ENCODE measurements around the gene GARRE1.
A peak's percentile ranks its signal among the peaks of the same experiment; 100 is the strongest.
"Not testable (repeated sequence)": the region's sequence is repeated elsewhere in the genome, so short reads cannot be mapped to it uniquely, and the experiment has no call there.

GARRE1 gene, protein sequence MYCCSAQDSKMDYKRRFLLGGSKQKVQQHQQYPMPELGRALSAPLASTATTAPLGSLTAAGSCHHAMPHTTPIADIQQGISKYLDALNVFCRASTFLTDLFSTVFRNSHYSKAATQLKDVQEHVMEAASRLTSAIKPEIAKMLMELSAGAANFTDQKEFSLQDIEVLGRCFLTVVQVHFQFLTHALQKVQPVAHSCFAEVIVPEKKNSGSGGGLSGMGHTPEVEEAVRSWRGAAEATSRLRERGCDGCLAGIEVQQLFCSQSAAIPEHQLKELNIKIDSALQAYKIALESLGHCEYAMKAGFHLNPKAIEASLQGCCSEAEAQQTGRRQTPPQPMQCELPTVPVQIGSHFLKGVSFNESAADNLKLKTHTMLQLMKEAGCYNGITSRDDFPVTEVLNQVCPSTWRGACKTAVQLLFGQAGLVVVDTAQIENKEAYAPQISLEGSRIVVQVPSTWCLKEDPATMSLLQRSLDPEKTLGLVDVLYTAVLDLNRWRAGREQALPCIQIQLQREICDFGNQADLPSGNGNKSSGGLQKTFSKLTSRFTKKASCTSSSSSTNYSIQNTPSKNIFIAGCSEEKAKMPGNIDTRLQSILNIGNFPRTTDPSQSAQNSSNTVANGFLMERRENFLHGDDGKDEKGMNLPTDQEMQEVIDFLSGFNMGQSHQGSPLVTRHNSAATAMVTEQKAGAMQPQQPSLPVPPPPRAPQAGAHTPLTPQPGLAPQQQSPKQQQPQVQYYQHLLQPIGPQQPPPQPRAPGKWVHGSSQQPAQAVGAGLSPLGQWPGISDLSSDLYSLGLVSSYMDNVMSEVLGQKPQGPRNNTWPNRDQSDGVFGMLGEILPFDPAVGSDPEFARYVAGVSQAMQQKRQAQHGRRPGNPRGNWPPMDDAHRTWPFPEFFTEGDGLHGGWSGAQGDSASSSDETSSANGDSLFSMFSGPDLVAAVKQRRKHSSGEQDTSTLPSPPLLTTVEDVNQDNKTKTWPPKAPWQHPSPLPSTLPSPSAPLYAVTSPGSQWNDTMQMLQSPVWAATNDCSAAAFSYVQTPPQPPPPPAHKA (N-terminal part only)

DNA sequence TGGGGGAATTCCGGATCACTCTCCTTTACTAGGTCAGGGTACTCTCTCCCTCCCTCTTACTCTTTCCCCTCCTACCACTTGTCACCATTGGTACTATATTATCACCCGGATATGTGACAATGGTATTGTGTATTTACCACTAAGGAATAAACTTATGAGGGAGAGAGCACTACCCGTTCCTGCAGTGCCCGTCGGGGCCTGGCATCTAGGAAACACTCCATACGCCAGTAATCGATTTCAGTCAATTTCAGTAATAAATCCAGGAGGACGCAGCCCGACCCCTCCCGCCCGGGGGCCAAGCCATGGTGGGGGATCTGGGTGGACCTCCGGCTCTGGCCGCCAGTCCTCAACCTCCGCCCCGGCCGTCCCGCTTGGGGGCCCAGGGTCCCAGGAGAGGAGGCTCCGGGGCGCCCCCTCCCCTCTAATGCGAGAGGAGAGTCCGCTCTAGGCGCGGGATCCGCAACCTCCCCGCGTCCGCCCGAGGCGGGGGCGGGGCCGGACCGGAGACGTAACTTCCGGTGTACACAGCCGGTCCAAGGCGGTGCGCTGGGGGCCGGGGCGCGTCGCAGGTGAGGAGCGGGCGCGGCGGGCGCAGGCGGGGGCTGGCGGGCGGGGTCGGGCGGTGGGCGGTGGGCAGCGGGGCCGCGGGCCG, at the start of gene GARRE1:
GARRE1 (plus strand) TSS at position 509 of the 652 bp plus-strand sequence. CDS start 45,920 bp downstream, outside the sequence.
- DNase-seq, result peak in 1 of 2 experiments; percentile 33

DNA sequence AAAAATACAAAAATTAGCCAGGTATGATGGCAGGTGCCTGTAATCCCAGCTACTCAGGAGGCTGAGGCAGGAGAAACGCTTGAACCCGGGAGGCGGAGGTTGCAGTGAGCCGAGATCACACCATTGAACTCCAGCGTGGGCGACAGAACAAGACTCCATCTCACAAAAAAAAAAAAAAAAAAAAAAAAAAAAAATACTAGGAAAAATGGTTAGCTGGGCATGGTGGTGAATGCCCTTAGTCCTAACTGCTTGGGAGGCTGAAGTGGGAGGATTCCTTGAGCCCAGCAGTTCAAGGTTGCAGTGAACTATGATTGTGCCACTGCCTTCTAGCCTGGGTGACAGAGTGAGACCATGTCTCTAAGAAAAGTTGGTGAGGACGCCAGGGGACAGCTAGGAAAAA, 49.0 kb upstream of the GARRE1 start:
- DNase-seq, result not testable (repeated sequence)

DNA sequence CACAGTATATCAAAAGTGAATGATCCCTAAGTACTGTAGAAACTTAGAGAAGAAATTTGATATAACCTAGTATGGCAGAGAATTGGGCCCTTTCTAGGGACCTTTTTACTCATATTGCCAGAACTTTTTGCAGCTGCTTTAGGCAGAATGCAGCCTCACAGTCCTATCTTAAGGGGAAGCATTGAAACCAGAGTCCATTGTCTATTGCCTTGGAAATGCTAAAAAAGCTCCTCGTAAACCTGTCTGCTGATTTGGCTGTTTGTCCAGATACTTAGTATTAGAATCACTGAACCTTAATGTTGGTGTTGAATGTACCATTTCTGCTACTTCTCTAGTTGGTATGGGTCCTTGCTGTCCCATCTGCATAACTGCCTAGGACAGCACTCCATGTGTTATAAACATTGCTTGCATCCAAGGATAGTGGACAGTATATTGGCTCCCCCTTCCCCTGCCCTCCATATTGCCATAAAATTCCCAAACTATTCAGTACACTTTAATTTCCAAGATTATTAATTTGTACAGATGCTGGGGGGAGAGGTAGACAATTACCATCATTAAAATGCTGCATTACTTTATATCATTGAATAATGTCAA, 46.0 kb upstream of the GARRE1 start:
- no peak for DNase-seq

DNA sequence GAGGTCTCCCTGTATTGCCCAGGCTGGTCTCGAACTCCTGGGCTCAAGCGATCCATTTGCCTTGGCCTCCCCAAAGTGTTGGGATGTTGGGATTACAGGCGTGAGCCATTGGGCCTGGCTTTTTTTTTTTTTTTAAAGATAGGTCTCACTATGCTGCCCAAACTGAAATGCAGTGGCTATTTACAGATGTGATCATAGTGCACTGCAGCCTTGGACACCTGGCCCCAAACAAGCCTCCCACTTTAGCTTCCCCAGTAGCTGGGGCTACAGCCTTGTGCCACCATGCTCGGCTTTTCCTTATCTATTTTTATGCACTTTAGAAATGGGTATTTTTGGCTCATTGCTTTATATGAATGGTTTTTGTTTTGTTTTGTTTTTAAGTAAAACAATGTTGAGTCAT, 44.6 kb upstream of the GARRE1 start:
- DNase-seq, result no peak

DNA sequence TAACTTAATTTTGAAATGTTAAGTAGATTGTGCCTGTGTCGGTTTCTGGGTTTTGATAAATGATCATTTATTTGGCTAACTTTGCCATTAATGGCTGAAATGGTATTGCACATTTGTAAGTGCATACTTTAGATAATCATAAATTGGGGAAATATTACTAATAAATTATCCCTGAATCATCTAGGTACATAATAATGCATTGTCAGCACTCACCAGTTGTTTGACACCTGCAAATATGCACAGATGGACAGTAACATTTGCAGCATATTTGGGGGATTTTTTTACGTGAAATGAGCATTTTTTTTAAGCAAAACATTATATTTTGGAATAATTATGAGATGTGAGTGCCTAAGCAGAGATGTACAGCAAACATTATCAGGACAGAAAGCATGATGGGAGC, 41.1 kb upstream of the GARRE1 start:
- DNase-seq, result no peak

DNA sequence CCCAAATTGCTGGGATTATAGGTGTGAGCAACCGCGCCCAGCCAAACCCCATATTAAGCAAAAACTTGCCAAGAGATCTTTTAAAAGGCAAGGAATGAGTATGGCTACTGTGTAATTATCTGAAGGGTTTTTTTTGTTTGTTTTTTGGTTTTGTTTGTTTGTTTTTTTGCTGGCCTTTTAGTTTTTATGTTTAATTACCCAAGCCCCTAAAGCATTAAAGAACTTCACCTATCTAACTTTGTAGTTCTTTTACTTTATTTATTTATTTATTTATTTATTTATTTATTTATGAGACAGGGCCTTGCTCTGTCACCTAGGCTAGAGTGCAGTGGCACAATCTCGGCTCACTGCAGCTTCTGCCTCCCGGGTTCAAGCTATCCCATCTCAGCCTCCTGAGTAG, 40.3 kb upstream of the GARRE1 start:
- no peak for DNase-seq

DNA sequence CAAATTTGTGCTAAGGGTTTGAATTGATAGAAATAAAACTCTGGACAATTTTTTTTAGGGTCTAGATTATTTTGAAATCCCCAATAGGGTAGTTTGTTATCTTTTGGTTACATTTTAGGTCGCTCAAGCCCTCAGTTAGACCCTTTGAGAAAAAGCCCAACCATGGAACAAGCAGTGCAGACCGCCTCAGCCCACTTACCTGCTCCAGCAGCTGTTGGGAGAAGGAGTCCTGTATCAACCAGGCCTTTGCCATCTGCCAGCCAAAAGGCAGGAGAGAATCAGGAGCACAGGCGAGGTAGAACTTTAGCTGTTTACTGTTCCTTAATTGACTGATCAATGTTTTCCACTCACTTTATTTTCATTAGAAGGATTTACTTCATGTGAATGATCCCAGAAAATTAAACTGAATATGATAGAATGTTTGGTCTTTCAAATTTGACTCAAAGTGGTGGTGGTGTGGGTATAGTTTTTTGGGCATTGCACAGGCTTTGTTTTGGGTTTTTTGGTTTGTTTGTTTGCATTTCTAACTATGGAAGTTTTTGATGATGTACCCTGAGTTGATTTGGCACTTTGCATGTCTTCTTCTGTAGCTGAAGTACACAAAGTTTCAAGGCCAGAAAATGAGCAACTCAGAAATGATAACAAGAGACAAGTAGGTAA, 39.2 kb upstream of the GARRE1 start:
- no peak for DNase-seq

DNA sequence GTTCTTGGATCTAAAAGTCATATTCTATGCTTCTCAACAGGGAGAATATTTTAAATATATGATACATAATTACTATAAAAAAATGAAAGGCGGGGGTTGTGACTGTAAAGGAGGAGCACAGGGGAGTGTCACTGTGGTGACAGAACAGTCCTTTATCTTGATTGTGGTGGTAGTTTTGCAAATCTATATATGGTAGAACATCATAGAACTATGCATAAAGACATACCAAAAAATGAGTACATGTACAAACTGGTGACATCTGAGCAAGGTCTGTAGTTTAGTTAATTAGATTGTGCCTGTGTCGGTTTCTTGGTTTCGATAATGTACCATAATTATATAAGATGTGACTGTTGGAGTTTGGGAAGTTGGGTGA, 38.7 kb upstream of the GARRE1 start:
- DNase-seq, result no peak

DNA sequence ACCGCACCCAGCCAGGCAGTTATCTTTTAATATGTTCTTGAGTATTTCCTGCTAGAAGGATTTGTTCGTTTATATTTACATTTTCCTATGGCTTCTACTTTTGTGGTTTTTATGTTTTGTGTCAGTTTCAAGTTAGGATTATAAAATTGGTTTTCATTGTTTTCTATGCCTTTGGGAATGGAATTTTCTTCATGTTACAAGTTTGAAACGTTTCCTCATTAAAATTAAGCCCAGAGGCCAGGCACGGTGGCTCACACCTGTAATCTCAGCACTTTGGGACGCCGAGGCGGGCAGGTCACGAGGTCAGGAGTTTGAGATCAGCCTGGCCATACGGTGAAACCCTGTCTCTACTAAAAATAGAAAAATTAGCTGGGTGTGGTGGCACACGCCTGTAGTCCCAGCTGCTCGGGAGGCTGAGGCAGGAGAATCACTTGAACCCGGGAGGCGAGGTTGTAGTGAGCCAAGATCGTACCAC, 37.6 kb upstream of the GARRE1 start:
- DNase-seq, result not testable (repeated sequence)

DNA sequence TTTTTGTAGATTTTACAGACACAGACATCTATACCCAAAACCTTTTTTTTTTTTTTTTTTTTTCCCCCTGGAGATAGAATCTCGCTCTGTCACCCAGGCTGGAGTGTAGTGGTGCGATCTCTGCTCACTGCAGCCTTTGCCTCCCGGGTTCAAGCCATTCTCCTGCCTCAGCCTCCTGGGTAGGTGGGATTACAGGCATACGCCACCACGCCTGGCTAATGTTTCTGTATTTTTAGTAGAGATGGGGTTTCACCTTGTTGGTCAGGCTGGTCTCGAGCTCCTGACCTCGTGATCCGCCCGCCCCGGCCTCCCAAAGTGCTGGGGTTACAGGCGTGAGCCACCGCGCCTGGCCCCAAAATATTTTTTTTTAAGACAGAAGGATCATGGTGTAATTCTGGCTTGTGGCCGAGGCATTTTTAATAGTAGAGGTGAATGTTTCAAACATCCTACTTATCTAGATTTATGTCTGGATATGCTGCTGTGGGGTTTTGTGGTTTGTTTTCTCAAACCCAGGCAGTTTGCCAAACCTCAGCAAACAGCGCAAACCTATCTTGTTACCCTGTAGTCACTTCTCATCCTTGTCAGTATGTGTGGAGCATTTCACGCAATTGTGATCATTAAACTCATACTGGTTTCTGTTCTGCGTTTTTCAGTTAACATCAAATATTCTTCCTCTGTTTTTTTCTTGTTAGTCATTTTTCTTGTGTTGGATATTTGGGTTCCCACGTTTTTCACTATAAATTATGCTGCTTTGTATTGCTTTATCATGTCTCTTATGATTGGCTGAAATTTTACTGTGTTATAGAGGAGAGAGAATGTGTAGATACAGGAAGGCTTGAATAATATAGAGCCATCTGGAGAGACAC, 36.2 kb upstream of the GARRE1 start:
- DNase-seq, result no peak

DNA sequence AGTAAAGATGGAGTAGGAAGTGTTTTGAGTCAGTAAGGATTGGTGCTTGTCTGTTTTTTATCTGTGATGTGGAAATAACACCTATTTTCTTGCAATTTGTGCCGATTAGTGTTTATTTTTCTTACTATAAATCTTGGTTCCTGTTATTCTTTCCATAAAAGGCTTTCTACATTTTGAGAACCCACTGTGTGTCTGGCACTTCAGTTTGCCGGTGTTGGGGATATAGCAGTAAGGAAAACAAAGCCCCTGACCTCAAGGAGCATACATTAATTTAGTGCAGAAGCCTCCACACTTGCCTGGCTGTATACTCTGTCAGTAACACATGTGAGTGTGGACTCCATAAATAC, 35.6 kb upstream of the GARRE1 start:
- no peak for DNase-seq

DNA sequence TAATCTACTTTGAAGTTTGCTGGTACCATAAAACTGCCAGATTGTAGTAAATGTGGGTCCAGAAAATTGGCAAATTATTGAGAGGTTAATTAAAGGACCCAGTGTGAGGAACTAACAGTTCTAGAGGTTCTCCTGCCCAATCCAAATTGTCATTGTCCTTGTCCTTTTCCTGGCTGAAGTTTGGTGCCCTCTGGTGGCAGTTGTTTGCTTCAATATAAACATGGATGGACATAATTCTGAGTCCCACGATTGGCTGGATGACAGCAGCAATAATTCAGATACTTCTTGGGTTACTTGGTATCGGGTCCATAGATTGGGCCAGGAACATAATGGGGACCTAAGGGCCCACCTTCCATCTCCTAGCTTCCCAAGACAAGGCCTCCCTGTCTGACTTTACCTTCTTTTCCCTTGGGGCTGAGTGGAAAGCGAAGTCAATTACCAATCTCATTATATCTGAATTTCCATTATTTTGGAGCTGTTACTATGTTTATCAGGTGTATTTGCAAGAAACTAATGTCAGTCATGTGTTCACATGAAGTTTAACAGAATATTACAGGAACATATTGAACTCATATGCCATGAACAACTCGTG, 33.8 kb upstream of the GARRE1 start:
- DNase-seq, result peak; percentile 2 to 44

DNA sequence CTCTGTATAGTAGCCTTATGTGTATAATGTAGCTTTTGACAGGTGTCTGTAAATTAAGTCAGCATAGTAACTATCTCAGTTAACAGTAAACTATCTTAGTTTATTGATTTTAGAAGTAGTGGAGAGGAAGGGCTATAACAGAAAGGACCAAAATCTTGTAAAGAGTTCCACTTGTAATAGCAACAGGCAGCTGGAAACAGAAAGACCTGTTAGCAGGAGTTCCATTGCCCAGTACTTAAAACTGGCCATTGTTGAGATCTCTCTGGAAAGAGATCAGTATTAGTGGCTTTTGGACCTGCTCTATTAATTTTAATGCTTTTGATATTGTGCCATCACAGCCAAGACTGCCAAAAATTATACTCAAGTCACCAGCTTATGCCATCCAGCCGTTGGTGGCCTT, 32.0 kb upstream of the GARRE1 start:
- no peak for DNase-seq

DNA sequence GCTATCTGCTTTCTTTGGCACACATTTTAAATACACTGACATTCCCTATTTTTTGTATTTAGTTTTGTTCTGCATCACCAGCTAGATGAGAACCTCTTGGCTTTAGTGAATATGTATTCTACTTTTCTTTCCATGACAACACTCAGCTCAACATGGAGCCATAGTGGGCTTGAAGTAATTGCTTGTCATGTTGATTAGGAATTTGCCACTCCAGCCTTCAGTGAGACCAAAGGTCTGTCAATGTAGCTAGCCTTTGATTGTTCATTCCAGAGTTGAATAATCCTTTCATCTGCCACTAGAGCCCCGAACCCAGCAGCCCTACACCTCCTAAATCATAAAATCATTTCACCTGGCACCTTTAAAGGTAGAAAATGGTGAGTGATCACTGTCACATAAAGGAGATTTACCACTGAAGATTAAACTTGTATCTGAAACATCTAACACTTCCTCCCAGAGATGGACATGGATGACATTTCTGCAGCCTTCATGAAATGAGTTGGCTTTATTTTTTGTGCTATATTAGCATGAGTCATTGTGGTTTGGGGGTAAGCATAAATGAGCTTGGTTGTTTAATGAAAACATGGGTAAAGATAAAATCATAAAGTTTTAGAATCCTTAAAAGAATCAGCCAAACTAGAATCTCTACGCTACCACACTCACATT, 29.2 kb upstream of the GARRE1 start:
- DNase-seq, result no peak

DNA sequence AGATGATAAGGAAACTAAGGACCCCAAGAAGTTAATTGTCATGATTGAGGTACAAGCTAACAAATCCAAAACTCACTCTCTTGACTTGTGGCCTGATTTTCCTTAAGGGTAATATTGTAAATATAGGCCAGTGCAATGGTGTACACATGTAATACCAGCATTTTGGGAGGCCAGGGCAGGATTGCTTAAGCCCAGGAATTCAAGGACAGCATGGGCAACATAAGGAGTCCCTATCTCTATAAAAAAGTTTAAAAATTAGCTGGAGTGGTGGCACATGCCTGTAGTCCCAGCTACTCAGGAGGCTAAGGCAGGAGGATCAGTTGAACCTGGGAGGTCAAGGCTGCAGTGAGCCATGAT, 28.7 kb upstream of the GARRE1 start:
- DNase-seq, result no peak

DNA sequence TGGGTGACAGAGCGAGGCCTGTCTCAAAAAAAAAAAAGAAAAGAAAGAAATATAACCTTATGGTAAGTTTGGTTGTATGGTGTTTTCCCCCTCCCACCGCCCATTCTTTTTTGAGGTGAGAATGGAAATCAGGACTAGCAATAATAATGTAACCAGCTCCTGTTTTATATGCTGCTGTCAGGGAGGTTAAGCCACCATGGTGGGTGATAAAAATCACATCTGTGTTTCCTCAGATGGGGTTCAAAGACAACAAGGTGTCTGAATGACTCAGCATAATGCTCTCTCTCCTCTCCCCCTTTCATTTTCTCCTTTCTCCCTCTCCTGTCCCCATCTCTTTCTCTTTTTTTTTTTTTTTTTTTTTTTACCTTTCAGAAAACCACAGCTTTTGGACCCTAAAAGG, 28.3 kb upstream of the GARRE1 start:
- no peak for DNase-seq

DNA sequence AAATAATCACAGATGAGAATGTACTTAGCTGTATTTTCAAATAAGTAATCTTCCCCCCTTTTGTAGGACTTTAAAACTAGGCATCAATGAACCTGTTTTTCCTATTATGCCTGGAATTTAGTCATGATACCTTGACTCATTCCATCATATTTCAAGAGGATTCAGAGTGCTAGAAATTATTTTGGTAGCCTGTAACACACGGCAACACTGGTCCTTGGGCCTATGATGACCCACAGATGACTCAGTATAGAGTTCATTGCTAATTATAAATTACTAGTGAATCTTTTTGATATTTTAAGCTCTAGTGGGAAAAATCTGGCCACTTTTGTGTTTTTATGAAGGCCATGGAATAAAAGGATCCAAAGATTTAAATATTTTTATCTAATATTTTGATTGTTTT, 26.0 kb upstream of the GARRE1 start:
- no peak for DNase-seq

DNA sequence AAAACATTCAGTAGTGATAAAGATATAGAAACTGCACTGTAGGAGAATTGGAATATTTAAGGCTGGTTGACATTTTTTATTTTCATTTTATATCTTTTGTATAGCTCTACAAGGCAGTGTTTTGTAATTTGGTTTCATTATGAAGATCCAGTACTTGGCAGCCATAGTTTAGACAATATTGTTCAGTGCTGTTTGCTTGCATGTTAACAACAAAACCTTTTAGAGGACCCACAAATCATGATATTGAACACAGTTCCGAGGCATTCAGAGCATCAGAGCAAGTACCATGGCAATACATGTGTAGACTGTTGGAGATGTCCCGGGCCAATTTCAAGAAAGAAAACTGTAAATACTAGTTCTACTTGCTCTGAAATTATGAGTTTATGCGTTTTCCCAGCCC, 25.6 kb upstream of the GARRE1 start:
- no peak for DNase-seq

DNA sequence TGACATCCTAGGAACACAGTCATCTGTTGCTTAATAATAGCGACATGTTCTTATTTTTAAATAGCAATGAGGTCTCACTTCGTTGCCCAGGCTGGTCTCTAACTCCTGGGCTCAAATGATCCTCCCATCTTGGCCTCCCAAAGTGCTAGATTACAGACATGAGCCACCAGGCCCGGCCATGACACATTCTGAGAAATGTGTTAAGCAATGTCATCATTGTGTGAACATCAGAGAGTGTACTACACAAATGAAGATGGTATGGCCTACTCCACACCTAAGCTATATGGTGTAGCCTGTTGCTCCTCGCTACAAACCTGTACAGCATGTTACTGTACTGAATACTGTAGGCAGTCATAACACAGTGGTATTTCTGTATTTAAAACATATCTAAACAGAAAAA, 24.6 kb upstream of the GARRE1 start:
- DNase-seq, result no peak

DNA sequence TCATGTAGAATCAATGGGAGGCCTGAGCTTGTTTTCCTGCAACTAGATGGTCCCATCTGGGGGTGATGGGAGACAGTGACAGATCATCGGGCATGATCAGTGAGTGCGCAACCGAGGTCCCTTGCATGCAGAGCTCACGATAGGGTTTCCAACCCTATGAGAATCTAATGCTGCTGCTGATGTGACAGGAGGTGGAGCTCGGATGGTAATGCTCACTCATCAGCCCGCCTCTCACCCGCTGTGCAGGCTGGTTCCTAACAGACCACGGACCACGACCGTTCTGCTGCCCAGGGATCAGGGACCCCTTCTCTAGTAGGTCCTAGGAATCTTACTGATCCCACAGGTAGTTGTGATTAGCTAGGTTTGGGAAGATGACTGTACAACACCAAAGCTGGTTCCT, 23.5 kb upstream of the GARRE1 start:
- no peak for DNase-seq

Data from SW 1271 (cell line).